LoVo (cell line): Measurements from ENCODE around the gene C6orf62.
A peak's percentile ranks its signal among the peaks of the same experiment; 100 is the strongest.
"Not testable (repeated sequence)": the region's sequence is repeated elsewhere in the genome, so short reads cannot be mapped to it uniquely, and the experiment has no call there.

ENCODE experiments used
- DNase-seq: peaks from one replicate; pipeline ENCODE4 v3.0.0-alpha.2; 2016; ENCODE audit warnings: low spot score

C6orf62 gene

DNA sequence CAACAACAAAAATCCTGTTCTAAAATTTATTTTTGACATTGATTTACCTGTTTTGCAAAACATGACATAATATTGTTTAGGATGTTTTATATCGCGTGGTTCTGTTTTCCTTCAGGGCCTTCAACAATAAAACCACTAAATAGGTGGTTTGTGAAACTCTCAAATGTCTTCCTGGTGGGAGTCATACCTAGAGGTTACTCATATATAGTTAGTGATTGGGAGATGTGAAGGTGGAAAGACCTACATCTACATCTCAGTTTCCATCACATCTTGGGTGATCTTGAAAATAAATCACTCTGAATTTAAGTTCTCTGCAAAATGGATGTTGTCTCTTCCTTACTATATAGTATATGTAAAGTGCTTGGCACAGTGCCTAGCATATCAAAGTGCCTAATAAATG is 22.9 kb downstream of the C6orf62 start:
- DNase-seq, result no peak

DNA sequence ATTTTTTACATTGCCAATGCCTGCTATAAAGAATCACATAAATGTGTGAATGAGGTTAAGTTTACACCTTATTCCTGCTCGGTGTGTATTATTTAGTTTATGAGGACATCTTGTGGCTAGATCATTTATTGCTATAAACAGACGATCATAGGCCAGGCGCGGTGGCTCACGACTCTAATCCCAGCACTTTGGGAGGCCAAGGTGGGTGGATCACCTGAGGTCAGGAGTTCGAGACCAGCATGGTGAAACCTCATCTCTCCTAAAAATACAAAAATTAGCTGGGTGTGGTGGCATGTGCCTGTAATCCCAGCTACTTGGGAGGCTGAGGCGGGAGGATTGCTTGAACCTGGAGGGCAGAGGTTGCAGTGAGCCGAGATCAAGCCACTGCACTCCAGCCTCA is 23.3 kb downstream of the C6orf62 start:
- peak; percentile 64 for DNase-seq

DNA sequence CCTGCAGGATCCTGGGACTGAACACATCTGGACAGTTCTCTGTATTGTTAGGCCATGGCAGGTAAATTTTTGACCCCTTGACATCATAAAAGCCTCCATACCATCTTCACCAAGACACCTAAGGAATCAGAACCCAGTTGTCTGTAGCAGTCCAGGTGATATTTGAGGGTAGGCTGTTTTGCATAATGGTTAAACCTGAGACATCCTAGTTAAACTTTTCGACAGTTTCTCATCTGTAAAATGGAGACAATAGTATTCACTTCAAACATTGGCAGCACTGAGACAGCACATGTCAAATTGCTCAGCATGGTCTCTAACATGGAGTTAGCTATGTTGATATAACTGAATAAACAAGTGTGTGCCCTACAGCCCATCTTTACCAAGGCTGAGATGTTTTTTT is 24.8 kb downstream of the C6orf62 start:
- no peak for DNase-seq

DNA sequence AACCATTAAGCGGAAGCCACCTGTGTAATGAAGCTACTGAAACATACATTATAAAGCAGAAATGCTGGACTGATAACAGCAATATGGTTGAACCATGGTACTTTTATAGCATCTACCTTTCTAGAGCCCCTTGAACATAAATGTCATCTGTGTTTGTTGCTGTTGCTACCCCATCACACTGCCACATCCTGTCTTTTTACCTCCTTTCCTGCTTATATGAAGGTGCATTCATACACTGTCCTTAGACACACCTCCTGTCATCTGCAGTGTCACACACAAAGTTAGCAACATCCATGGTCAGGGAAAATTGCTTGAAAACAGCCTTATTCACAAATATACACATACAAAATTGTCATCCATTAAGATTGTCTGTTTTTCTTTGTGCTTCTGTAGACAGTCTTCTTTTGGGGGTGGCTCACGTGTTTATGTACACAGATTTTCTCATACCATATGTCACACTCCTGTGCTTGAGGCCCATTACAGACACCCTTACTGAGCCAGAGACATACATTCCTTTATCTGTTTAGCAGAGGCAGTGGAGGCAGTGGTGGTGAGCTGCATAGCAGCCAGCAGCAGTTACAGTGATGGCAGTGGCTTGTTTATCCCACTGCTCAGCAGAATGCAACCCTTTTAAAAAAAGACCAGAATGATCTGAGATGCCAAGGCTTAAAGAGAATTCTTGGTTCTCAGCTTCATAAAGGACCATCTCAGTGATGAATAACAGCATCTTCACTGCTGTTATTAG is 25.9 kb downstream of the C6orf62 start:
- no peak for DNase-seq

DNA sequence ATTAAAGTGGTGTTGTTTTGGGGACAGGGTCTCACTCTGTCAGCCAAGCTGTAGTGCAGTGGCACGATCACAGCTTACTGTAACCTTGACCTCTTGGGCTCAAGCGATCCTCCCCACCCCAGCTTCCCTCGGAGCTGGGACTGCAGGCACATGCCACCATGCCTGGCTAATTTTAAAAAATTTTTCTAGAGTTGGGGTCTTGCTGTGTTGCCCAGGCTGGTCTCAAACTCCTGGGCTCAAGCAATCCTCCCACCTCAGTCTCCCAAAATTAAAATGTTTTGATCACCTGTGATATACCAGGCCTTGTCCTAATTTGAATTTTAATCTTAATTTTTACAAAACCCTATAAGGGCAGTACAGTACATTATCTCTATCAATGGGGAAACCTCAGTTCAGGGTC is 26.5 kb downstream of the C6orf62 start:
- no peak for DNase-seq

DNA sequence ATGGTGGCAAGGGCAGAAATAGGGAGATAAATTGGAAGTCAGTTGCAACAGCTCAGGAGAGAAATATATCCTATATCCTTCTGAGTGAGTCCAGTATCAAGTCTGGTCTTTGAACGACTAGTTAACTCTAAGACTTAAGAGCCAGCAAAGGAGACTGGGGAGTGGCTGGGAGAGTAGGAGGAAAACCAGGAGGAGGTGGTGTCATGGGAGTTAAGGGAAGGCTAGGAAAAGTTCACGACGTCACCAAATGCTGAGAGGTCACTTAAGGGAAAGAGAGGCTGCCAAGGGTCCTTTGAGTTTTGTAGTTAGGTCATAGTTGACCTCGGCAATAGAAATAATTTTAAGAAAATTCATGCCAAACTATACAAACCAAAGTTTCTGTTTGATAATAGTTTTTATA is 27.0 kb downstream of the C6orf62 start:
- DNase-seq, result no peak

DNA sequence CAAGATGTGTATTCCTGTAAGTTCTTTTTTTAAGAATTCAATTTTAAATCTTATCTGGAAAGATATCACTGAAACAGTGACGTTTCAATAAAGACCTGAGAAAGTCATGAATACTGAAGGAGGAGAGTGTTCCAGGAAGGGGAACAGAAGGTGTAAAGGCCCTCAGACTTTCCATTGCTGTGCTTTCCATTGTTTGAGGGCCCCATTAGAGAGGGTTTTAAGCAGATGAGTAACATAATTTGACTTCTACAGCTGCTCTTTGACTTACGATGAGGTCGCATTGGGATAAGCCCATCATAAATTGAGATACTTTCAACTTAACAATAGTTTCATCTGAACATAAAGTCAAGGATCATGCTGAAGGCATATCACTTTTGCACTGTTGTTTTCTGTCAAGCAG is 27.4 kb downstream of the C6orf62 start:
- DNase-seq, result no peak

DNA sequence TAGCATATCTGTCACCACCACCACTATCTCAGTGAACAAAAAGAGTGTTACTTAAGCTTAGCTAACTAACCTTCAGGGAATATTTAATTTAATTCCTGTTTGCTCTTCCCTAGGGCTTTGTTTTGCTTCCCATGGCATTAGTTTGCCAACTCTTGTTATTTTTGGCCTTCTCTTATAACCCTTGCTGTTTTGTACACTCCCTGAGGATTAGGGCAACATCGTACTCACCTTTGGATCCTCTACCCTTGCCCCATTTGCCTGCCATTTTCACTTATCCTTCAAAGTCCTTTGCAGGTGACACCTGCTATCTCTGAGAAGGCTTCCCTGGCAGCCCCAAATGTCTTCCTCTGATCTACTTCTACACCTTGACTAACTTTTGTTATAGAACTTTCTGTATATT is 28.4 kb downstream of the C6orf62 start:
- DNase-seq, result no peak

DNA sequence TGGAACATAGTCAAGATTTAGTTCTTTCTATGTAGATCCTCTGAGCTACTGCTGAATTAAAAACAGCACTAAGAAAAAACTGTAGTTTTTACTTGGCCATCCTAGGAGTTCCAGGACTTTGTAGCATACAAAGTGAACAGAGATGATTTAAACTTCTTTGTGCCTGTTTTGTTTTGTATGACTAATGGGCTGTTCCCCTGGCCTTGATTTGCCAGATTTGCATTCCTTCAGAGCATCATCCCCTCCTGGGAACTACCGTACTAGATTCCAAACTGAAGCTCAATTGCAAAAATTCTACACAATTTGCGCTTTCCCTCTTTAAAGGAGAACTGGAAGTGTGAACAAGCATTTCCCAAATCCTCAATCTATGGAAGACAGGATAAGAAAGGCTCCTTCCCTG is 29.0 kb downstream of the C6orf62 start:
- DNase-seq, result no peak

DNA sequence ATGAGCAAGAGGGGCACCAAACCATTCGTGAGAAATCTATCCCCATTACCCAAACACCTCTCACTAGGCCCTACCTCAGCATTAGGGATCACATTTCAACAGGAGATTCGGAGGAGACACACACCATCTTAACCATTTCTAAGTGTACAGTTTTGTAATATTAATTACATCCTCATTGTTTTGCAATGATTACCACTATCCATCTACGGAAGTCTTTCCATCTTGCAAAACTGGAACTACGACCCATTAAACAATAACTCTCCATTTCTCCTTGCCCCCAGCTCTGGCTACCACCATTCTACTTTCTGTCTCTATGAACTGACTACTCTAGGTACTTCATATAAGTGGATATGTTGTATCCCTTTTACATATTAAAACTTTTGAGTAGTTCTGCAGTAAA is 32.0 kb downstream of the C6orf62 start:
- no peak for DNase-seq

DNA sequence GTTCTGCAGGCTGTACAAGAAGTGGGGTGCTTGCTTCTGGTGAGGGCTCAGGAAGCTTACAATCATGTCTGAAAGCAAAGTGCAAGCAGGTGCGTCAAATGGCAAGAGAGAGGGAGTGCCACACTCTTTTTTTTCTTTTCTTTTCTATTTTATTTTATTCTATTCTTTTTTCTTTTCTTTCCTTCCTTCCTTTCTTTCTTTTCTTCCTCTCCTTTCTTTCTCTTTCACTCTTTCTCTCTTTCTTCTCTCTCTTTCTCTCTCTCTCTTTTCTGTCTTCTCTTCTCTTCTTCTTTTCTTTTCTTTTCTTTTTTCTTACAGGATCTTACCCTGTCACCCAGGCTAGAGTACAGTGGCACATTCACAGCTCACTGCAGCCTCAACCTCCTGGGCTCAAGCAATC is 32.5 kb downstream of the C6orf62 start:
- DNase-seq, result no peak

DNA sequence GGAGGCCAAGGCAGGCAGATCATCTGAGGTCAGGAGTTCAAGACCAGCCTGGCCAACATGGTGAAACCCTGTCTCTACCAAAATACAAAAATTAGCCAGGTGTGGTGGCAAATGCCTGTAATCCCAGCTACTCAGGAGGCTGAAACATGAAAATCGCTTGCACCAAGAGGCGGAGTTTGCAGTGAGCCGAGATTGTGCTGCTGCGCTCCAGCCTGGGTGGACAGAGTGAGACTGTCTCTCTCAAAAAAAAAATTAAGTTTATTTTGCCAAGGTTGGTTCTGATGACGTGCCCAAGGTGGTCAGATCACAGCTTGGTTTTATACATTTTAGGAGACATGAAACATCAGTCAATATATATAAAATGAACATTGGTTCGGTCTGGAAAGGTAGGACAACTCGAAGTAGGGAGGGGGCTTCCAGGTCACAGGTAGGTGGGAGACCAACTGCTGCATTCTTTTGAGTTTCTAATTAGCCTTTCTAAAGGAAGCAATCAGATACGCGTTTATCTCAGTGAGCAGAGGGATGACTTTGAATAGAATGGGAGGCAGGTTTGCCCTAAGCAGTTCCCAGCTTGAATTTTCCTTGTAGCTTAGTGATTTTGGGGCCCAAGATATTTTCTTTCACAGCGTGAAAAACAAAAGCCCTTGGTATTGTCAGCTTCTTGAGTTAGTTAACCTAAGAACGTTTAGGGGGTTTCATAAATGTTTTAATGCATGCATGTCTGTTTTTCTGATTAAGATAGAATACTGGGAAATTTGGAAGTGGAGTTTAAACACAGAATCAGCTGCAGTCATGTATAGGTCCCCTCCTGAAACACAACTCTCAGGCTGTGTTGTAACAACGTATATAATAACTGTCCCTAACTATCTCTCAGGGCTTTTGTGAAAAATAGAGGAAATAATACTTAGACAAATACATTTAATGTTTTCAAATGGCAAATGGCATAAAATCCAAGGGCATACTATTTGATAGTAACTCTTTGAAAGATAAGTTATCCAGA is 35.4 kb downstream of the C6orf62 start:
- no peak for DNase-seq

DNA sequence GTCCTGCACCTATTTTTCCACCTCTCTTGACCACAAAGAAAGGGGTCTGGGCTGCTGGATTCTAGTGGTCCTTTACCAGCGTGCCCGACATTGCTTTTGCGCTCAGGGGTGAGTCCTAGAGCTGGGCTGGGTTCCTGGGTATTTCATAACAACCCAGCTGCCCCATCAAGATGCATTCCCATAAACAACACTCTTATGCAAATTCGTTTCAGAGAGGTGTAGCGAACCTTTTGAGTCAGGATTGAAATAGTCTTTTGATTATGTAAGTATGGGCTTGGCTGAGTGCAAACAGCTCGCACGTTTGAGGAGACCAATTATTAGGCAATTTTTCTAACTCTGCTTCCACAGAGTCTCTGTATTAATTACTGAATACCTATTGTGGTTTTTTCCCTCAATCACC is 38.4 kb downstream of the C6orf62 start:
- DNase-seq, result no peak

DNA sequence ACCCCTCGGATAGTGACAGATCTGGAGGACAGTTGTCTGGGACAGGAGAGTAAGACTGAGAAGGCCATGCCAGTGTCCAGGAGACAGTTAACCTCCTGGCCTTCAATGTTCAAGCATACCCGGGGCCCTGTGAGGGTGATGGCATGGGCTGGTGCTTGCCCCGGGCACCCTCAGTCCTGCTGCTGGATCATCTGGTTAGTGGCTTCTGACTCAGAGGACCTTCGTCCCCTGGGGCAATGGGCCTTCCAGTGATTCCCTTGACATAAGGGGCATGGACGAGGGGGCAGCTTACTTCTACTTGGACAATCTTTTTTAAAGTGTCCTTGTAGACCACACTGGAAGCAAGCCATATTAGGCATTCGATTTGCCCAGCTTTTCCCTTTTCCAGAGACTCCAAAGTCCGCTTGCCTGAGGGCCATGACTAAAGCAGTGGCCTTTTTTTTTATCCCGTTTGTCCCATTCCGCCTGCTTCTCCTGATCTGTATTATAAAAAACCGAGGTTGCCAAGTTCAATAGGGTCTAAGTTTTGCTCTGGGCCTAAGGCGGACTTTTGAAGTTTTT is 40.1 kb downstream of the C6orf62 start:
- DNase-seq, result not testable (repeated sequence)

DNA sequence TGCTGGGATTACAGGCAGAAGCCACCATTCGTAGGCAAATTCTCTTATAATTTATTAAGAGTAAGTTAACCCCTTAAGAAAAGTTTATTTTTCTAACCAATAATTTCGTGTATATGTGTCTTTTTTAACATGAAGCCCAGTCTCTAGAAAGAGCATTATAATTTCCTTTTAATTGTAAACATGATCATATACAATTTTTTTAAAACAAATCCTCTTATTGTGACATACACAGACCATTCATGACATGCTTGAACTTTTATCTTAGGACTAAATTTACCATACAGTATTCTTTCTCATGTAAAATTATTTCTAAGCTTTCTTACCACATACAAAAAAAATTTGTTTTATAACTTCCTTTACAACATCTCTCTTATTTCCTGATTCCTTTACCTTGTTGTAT is 45.3 kb downstream of the C6orf62 start:
- no peak for DNase-seq

DNA sequence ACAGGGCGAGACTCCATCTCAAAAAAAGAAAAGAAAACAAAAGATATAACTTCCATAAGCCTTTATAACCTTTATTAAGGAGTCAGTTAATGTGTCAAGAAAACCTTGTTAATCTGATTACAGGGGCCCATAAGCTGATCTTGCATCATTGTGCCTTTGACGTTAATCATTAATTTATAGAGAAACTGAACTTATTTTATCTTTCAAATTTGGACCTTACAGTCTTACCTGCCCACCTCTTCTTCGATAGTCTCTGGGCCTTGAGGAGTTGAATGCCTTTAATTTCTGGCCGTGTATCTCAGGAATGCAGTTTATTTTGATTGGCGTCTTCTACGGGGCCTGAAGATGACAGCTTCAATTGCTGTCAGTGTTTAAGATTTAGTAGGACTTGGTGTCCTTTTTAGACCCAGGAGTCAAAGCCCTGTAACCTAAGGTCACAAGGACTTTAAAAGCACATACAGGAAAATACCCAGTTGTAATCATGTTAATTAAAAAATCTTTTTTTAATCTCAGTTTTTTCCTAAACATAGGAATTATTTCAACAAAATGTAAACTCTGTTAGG is 46.3 kb downstream of the C6orf62 start:
- no peak for DNase-seq

DNA sequence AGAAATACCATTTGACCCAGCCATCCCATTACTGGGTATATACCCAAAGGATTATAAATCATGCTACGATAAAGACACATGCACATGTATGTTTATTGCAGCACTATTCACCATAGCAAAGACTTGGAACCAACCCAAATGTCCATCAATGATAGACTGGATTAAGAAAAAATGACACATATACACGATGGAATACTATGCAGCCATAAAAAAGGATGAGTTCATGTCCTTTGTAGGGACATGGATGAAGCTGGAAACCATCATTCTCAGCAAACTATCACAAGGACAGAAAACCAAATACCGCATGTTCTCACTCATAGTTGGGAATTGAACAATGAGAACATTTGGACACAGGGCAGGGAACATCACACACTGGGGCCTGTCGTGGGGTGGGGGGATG is 47.9 kb downstream of the C6orf62 start:
- not testable (repeated sequence) for DNase-seq

DNA sequence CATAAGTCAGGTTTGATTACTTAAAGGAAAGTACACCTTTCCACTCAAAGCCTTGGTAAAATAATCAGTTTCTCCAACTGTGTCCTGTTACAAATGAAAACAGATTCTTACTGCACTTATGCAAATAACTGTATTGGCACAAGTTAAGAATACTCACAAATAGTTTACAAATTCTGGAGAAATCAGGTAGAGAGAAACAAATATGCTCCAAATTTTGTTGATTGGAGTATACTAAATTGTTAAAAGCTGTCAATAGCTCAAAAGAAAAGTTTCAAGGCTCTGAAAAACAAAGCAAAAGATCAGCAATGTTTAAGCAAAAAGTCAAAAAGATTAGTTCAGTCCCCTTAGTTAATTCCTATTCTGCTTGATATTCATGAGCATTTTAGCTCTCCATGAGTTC is 48.5 kb downstream of the C6orf62 start:
- DNase-seq, result not testable (repeated sequence)

DNA sequence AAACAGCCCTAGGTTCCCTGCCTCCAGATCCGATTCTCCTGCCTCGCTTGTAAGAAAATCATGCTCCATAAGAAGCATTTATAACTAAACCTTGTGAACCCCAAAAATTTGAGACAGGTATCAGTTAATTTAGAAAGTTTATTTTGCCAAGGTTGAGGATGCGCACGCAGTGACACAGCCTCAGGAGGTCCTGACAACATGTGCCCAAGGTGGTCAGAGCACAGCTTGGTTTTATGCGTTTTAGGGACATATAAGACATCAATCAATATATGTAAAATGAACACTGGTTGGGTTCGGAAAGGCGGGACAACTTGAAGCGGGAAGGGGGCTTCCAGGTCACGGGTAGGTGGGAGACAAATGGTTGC is 50.0 kb downstream of the C6orf62 start:
- no peak for DNase-seq

DNA sequence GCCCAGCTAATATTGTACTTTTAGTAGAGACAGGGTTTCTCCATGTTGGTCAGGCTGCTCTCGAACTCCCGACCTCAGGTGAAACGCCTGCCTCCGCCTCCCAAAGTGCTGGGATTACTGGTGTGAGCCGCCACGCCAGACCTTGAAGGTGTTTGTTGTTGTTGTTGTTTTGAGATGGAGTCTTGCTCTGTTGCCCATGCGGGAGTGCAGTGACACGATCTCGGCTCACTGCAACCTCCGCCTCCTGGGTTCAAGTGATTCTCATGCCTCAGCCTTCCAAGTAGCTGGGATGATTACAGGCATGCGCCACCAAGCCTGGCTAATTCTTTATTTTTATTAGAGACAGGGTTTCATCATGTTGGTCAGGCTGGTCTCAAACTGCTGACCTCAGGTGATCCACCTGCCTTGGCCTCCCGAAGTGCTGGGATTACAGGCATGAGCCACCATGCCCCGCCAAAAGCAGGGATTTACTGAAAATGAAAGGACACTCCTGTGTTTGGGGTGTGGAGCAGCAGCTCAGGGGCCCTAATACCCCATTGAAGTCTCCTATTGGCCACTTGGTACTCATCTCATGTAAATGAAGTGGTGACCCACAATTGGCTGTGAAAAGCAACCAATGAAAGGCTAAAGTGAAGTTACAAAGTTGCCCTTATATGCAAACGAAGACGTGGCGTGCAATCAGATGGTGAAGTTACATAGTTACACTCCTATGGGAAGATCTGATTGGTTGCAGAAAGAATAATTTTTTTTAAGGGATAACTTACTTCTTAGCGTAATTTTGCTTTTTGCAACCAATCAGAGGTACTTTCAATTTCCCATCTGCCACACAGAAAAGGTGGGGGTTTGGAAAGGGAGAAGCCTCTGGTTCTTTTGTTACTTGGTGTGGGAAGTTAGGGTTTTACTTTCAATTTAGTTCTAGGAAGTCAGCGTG is 50.6 kb downstream of the C6orf62 start:
- peak; percentile 95 for DNase-seq

DNA sequence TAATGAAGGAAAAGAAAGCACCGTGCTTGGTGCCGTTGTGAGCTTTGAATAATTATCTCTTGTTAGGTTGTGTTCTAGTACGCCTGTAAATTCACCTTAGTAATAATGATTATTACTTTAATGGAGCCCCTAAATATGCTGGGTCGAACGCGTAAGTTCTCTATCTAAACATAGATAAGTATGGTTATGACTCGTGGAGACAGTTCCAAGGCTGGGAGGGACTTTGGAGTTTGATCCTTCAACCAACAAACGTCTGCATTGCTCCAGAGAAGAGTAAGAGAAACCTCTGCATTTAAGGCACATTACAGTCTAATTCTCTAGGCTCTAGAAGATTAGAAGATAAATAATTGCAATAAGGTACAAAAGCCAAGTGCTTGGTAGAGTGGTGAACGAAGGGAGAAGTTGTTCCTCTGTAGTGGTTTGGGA is 51.6 kb downstream of the C6orf62 start:
- peak; percentile 61 for DNase-seq
